Stimulated activated CD8-positive, alpha-beta memory T cell treated with anti-CD3 and anti-CD28 coated beads, Interleukin-15, amount 100 ng/mL, for 1 hour (primary cell): ENCODE measurements around the gene OR5B2.
"Not testable (repeated sequence)": the region's sequence is repeated elsewhere in the genome, so short reads cannot be mapped to it uniquely, and the experiment has no call there.

Source experiments
- DNase-seq: peaks from one replicate; pipeline ENCODE4 v3.0.0-alpha.2; 2020; ENCODE audit warnings: low read depth

The OR5B2 gene

DNA sequence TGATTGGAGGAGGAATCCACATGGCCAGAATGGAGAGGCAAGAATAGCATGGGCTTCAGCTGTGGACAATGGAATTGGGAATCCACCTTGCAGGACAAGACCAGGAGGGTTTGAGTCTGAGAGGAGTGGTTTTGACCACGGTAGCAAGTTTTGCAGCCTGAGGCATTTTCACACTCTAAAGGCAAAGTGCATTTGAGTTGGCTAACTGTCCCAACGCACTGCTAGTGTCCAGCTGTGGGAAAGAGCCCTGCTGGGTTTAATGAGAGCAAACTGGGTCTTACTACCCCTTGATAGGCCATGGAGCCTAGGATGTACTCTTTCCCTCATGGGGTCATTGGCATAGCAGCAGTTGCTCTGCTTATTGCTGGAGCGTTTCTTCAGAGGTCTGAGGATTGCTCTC lies at the start of gene OR5B2:
TSS of gene OR5B2 (minus strand) at position 101 of the 400 bp plus-strand sequence. CDS start 4,860 bp downstream, outside the sequence.
- no peak for DNase-seq

DNA sequence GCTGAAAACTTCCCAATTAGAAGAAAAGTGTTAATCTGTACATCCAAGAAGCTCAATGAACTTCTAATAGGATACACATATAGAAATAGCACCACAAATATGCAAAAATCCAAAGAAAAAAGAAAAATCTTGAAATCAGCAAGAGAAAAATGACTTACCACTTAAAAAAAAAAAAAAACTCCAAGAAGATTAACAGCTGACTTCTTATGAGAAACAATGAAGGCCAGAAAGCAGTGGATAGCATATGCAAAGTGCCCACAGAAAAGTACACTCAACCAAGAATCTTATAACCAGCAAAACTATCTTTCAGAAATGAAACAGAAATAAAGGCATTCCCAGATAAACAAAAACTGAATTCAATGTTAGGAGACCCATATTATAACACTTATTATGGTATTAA lies 44.0 kb upstream of the OR5B2 start:
- no peak for DNase-seq

DNA sequence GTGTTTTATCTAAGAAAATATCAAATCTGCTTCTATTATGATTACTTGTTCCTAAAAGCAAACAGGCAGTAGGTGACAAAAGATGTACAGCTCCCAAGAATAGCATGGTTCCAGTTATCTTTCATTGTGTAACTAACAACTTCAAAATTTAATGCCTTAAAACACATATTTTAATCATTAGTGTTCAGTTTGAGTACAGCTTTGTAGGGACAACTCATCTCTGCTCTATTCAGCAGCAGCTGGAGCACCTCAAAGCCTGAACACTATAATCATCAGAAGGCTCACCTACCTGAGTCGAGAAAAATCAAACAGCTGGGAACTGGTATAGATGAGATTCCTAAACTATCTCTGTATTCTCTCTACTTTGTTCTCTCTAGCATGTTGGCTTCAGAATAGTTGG lies 38.4 kb upstream of the OR5B2 start:
- no peak for DNase-seq

DNA sequence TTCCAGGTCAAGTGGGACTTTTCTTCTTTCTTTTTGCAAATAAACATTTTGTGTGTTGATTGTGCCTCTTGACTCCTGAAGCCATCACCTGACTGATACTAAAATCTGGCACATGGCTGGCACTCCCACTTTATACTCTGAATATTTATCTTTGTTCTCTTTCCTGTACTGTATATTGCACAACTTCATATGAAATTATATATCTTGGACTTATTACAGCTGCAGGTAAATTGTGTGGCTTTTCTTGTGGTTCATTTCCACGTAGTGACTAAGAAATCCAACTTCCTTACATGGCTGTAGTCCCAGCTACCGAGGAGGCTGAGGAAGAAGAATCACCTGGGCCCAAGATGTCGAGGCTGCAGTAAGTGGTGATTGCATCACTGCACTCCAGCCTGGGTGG lies 37.8 kb upstream of the OR5B2 start:
- no peak for DNase-seq

DNA sequence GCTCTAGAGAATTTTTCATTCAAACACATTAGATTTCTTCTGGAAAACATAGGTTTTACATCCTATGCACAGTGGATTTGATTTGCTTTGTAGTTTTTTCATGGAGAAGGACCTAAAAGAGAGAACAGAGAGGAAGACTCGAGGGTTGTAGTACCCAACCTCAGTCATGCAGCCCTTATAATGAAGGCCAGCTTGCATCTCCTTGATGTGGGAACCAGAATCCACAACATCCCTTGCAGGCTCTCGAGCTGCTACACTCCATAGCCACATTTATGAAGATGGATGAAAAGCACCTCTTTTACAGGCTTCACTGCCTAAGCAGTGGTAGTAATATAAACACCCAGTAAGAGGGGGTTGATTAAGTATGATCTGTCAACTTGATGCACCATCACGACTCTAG lies 23.7 kb upstream of the OR5B2 start:
- DNase-seq, result no peak

DNA sequence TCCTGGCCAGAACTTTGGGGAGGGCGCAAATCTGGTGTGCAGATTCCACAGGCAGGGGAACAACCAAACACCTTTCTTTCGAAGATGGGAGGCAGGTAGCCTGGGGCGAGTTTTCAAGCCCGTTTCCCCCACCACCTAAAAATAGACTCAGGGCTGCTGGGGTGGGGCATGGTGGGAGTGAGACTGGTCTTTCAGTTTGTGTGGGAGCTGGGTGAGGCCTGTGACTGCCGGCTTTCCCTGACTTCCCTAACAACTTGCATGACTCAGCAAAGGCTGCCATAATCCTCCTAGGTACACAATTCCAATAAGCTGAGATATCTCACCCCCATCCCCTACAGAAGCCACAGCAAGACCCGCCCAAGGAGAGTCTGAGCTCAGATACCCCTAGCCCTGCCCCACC lies 18.4 kb upstream of the OR5B2 start:
- no peak for DNase-seq

DNA sequence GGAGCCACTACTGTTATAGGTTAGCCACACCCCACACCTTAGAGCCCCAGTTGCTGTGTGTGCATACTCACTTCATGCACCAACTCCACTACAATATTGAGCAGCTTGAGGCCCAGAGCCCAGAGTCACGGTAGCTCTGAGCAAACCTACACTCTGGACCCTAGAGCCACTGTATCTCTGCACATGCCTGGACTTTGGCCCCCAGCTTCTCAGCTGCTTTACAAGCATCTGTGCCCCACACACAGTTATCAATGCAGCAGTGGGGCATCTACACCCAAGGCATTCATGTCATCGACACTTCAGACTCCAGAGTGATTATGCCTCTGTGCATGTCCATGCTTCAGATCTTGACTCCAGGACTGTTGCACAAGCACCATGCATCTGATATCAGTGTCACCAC lies 16.4 kb upstream of the OR5B2 start:
- no peak for DNase-seq

DNA sequence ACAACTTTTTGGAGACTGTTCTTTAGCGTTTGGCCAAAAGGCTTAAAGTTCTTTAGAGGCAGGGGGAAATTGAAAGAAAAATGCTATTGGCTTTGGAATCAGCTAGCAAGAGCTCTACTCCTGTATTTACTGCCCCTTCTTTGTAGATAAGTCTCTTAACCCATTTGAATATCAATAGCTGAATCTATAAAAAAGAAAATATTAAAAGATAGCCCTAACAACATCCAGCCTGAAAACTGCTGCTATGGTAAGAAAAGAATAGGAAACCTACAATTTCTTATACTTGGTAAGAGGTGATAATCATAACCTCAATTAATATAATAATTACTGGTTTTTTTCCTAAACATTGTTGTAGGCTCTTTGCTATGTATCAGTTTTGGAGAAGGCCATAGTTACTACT lies 14.2 kb upstream of the OR5B2 start, which contains the start of gene OR5B12:
TSS of gene OR5B12 (minus strand) at position 101 of the 400 bp plus-strand sequence. CDS start 2,085 bp downstream, outside the sequence.
- no peak for DNase-seq

DNA sequence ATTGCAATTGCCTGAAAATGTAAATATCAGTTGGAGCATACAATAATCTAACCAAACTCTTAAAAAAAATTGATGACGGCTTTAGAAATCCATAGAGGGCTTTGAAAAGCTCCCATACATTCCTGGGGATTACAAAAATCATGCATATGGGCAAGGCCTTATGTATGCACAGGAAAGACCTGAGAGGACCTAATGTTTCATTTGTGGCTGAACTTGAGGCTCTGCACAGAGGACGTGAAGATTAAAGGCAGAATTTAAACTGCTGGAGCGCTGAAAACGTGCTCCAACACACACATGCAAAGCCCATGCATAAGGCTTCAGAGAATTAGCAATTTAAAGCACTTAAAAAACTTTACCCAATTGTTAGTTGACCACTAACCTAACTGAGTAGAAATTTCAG lies 10.6 kb upstream of the OR5B2 start:
- no peak for DNase-seq

DNA sequence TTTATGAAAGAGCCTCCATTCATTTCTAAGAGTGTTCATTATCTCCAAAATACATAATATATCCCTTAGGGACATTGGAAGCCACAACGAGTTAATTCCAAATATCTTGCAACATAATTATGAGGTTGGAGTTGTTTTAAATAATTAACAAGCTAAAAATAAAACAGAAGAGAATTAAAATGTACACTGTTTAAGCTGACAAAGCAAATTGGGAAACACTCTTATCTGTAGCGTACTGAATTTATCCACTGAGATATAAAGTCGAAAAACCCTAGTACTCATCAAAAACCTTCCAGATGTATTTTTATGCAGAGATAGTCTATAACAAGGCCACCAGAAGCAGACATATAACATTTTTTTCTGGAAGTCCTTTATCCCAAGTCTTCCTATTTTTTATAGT lies 6.3 kb upstream of the OR5B2 start:
- no peak for DNase-seq

DNA sequence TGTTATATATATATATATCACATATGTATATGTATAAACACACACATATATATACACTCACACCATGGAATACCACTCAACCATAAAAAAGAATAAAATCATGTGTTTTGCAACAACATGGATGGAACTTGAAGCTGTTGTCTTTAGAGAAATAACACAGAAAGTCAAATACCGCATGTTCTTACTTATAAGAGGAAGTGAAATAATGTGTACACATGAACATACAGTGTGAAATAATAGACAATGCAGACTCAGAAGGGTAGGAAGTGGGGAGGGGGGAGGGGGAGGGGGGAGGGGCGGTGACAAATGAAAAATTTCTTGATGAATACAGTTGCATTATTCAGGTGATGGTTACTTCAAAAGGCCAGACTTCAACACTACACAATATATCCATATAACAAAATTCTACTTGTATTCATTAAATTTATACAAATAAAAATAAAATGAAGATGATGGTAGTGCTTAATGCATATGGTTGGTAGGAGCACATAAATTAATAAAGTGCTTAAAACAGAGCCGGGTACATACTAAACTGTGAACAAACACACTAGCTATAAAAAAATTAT lies 5.8 kb upstream of the OR5B2 start:
- no peak for DNase-seq

DNA sequence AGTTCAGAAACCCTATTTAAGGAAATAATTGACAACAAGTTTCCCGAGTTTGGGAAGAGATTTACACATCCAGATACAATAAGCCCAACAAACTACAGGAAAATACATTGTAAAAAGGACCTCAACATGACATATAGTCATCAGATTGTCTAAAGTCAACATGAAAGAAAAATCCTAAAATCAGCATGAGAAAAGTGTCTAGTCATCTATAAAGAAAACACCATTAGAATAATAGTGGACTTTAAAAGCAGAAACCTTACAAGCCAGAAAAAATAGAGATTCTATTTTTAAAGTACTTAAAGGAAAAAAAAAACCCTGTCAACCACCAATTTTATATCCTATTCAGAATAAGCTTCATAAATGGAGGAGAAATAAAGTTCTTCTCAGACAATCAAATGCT lies 1.4 kb upstream of the OR5B2 start:
- DNase-seq, result no peak

DNA sequence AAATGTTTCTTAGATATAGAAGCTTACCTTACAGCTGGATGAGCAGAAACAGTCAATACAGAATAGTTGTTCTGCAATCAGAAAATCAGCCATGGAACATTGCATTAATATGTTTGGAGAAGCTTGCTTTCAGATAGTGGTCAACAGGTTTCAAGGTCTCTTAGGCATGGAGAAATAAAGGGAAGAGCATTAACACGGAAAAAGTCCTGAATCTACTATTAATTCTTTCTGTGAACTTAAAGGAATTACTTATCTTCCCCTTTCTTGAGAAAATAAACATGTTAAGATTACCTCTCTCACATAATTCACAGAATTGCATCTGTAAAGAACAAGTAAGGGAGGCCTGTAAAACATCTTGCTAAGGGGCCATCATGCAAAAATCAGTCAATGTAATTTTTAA lies 21.1 kb downstream of the OR5B2 start, which contains the start of gene OR5B3:
TSS of gene OR5B3 (minus strand) at position 101 of the 400 bp plus-strand sequence. CDS start 3,465 bp downstream, outside the sequence.
- no peak for DNase-seq

DNA sequence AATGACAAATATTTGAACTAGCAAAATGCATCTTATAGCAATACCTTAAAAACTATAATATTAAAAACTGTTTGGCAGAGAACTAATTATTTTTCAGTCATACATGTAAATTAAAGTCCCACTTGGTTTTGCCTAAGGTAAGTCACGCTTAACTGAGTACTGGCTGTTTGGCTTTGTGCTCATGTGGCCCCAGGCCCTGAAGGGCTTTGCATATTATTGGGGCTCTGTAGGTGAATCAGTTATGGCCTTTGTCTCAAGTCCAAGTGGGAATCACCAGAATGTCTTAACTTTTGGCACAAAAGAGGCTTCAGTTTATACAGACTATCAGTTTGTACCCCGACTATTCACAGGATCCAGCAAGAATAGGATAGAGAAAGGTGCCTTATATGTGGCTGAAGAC lies 28.3 kb downstream of the OR5B2 start:
- DNase-seq, result not testable (repeated sequence)

DNA sequence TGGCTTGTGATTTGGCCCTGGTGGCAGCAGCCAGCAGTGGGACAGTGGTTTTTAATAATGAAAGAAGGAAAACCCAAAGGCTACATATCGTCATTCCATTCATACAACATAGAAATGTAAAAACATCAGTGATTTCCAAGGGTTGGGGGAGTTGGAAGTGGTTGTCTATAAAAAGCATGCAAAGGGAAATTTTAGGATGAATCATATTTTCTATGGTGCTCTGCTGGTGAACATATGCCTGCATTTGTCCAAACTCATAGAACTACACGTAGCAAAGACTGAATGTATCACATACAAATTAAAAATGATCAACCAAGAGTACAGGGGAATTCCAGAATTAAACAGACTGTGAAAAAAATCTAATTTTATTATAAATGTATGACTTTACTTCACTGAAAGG lies 32.3 kb downstream of the OR5B2 start:
- DNase-seq, result no peak

DNA sequence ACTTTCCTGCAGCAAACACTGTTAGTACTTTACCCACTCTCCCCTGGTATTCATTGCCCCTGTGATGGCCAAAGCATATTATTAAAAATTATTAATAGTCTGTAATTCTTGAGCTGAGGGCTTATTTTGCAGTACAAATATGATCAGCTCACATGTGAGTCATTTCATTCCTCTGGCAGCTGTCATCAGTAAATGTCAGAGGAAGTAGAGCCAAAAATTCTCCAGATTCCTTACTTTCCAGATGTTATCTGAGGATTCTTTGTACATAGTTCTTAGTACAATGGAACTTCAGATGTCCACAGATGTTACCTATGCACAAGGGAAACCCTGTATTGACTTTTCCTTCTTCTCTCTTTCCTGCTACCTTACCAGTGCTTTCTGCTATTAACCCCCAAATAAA lies 33.7 kb downstream of the OR5B2 start:
- DNase-seq, result no peak

DNA sequence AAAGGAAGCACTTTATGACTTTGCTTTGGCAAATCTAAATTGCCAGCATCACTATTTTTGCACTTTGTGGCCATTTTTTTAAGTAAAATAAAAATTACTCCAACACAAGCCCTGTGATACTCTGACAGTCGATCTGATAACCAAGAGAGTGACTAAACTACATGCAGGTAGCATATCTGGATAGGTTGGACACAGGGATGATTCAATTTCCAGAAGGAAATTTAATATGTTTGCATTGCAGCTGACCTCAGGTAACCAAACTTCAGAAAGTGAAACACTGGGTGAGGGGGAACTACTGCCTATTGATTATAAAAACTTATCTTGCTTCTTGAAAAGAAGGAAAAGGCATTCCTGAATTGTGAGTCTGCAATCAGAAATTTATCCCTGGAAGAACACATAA lies 35.2 kb downstream of the OR5B2 start:
- DNase-seq, result no peak

DNA sequence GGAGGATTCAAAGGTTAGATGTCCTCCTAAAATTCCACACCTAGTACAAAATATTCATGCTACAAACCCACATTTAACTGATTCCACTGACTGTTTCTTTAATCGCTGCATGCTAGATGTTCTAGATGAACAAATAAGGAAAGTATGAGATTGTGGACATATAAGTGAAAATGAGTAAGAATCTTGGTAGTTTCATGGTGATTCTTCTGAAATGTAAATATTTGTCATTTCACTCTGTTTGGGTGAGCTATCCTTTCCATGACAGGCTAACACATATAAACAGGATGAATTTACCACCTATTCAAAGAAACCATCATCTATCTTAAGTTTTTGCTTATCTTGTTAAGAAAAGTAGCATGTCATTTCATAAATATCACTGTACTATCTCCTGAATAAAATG lies 36.0 kb downstream of the OR5B2 start:
- no peak for DNase-seq

DNA sequence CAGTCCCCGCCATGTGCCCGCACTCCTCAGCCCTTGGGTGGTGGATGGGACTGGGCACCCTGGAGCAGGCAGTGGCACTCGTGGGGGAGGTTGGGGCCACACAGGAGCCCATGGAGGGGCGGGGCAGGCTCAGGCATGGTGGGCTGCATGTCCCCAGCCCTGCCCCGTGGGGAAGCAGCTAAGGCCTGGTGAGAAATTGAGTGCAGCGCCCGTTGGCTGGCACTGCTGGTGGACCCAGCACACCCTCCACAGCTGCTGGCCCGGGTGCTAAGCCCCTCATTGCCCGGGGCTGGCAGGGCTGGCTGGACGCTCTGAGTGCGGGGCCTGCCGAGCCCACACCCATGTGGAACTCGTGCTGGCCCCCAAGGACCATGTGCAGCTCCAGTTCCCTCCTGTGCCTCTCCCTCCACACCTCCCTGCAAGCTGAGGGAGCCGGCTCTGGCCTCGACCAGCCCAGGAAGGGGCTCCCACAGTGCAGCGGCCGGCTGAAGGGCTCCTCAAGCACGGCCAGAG lies 37.3 kb downstream of the OR5B2 start:
- DNase-seq, result no peak
